Measurements from ENCODE around the gene SMARCA2.

The SMARCA2 gene

DNA sequence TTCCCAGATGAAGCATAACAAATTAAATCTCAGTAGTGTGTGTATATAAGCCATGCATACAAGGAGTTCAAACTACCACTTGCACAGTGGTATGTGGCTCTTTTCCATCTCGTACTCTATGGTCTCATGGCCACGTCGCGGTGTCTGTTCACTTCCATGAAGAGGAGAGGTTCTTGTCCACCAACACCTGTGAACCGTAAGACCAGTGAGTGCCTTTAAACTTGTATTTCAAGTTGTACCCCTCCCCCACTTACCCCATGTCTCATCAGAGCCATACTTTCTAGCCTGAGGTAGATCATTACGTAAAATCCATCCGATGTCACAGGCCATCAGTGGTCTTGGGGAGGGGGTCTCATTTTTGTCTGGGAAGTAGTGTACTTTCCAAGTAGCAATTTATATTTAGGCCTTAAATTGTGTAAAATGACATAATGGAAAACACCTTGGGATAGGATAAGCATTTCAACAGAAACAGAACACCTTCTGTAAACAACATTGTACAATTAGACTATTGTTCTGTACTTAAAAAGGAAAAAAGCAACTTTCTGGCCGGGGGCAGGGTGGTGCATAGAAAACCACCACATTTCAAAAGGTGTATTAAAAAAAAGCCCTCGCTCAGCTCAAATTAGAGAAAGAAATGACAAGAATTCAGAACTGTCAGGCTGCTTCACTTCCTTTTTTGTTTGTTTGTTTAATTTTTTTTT, 163.0 kb downstream of the SMARCA2 start:
- H3K4me3 Mint-ChIP-seq, result no peak overlapping the region
- H3K36me3 Mint-ChIP-seq (ENCODE audit: low read depth), result peaks cover 30% of the 10 kb centered on the region
- intact Hi-C loops (cut with micrococcal nuclease), result no loop called here
- no peak overlapping the region for H3K27ac Mint-ChIP-seq
- no peaks in the 10 kb centered on the region for H3K27me3 Mint-ChIP-seq
- no peaks in the 10 kb centered on the region for H3K4me1 Mint-ChIP-seq (ENCODE audit: low read depth)
- H3K9me3 Mint-ChIP-seq, result no peaks in the 10 kb centered on the region

DNA sequence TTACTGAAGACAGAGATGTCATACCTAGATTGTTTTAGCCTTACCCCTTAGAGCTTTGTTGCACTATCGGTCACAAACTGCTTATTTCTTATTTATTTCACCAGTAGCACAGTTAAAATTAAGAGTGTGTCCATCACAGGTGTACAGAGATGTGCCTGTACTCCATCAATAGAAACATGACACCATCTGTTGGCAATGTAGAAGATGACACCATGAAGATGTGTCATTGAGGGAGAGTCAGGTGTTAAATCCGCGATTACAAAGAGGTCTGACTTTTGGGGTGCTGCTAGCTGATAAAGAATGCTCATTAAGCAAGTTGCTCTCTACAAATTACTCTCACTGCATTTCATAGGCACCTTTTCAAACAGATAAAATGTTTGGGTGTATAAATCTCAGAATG, 164.4 kb downstream of the SMARCA2 start:
- Mint-ChIP-seq H3K36me3 (ENCODE audit: low read depth) (peaks cover 43% of the 10 kb centered on the region), H3K4me1 (ENCODE audit: low read depth) (no peaks in the 10 kb centered on the region), H3K9me3 (no peaks in the 10 kb centered on the region), H3K27ac (no peak overlapping the region), H3K27me3 (no peaks in the 10 kb centered on the region), H3K4me3 (no peak overlapping the region)
- intact Hi-C loops (cut with micrococcal nuclease), result no loop called here

DNA sequence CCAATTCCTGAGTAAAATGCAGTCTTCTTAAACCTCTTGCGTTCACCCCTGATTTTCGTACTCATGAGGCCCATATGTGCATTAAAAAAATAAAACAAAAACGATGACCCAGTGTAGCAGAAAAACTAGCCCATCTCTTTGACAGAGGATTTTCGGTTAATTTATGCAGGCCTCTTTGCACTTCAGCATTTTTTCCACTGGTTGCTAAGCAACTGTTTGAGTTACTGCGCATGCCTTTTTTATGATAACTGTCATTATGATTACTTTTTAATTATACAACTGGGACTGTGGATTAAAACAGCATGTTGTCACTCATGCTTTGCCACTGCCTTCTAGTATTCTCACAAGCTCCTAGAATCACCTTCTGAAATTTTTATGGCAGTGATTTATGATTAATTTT, 165.0 kb downstream of the SMARCA2 start:
- Mint-ChIP-seq H3K4me3 (no peak overlapping the region), H3K27ac (no peak overlapping the region), H3K9me3 (no peaks in the 10 kb centered on the region), H3K36me3 (ENCODE audit: low read depth) (peaks cover 43% of the 10 kb centered on the region), H3K27me3 (no peaks in the 10 kb centered on the region), H3K4me1 (ENCODE audit: low read depth) (no peaks in the 10 kb centered on the region)
- intact Hi-C loops (cut with micrococcal nuclease), result no loop called here

GRCh38 chr9:2180704-2181103, 165.6 kb downstream of the SMARCA2 start:
- no peaks in the 10 kb centered on the region for H3K27me3 Mint-ChIP-seq
- intact Hi-C loops (cut with micrococcal nuclease), result no loop called here
- H3K9me3 Mint-ChIP-seq, result no peaks in the 10 kb centered on the region
- H3K36me3 Mint-ChIP-seq (ENCODE audit: low read depth), result peaks cover 46% of the 10 kb centered on the region
- no peak overlapping the region for H3K27ac Mint-ChIP-seq
- no peaks in the 10 kb centered on the region for H3K4me1 Mint-ChIP-seq (ENCODE audit: low read depth)
- H3K4me3 Mint-ChIP-seq, result no peak overlapping the region

DNA sequence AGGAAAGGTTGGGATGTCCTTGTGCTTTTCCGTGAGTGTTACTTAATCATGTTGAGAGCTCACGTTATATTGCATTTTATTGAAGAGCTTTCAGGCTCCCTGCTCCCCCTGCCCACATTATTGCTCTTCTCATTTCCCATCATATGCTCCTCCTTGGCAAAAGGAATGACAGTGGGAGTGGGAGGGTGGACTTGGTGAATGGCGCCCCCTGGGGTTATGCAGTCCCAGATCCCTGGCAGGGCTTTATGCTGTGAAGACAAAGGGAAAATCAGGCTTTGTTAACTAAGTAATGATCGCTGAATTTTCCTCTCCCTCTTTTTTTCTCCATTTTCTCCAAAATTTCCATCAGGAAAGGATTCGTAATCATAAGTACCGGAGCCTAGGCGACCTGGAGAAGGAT, 166.6 kb downstream of the SMARCA2 start:
- Mint-ChIP-seq H3K4me1 (ENCODE audit: low read depth) (no peaks in the 10 kb centered on the region), H3K36me3 (ENCODE audit: low read depth) (peaks cover 54% of the 10 kb centered on the region), H3K27me3 (no peaks in the 10 kb centered on the region), H3K4me3 (no peak overlapping the region), H3K27ac (no peak overlapping the region), H3K9me3 (no peaks in the 10 kb centered on the region)
- intact Hi-C loops (cut with micrococcal nuclease), result loop anchor here (1.0 kb wide), 1 partner anchor 49 kb away; no protein-coding TSS in a partner anchor

- Mint-ChIP-seq H3K4me1 (ENCODE audit: low read depth) (no peaks in the 10 kb centered on the region), H3K27me3 (no peaks in the 10 kb centered on the region), H3K36me3 (ENCODE audit: low read depth) (peaks cover 89% of the 10 kb centered on the region), H3K9me3 (no peaks in the 10 kb centered on the region), H3K27ac (no peak overlapping the region), H3K4me3 (no peak overlapping the region)
- intact Hi-C loops (cut with micrococcal nuclease), result no loop called here
Observed at GRCh38 chr9:2190939-2191608, 175.9 kb downstream of the SMARCA2 start.

- Mint-ChIP-seq H3K27ac (no peak overlapping the region), H3K36me3 (ENCODE audit: low read depth) (peaks cover 85% of the 10 kb centered on the region), H3K4me1 (ENCODE audit: low read depth) (no peaks in the 10 kb centered on the region), H3K27me3 (no peaks in the 10 kb centered on the region), H3K4me3 (no peak overlapping the region), H3K9me3 (no peaks in the 10 kb centered on the region)
- intact Hi-C loops (cut with micrococcal nuclease), result no loop called here
Observed at GRCh38 chr9:2191609-2191972, 176.4 kb downstream of the SMARCA2 start.

DNA sequence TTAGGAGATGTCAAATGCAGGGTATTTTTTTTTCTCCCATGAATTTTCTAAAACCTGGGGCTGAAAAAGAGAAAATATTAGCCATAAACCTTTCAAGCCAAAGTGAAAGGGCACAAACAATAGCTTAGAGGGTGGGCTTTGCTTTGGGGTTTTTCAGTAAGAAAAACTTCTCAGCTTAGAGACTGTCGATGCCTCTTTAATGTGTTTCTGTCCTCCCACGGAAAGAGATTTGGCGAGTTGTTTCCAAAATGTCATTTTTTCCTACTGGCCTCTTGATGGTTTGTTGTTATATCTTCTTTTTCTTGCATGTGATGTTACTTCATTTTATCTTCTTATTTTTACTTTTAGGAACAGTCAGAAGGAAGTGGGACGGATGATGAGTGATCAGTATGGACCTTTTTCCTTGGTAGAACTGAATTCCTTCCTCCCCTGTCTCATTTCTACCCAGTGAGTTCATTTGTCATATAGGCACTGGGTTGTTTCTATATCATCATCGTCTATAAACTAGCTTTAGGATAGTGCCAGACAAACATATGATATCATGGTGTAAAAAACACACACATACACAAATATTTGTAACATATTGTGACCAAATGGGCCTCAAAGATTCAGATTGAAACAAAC, 177.3 kb downstream of the SMARCA2 start:
- Mint-ChIP-seq H3K27me3 (no peaks in the 10 kb centered on the region), H3K27ac (no peak overlapping the region), H3K4me1 (ENCODE audit: low read depth) (no peaks in the 10 kb centered on the region), H3K36me3 (ENCODE audit: low read depth) (peaks cover 78% of the 10 kb centered on the region), H3K9me3 (no peaks in the 10 kb centered on the region), H3K4me3 (no peak overlapping the region)
- intact Hi-C loops (cut with micrococcal nuclease), result no loop called here

- Mint-ChIP-seq H3K27ac (no peak overlapping the region), H3K36me3 (ENCODE audit: low read depth) (peaks cover 82% of the 10 kb centered on the region), H3K4me3 (no peak overlapping the region), H3K9me3 (no peaks in the 10 kb centered on the region), H3K27me3 (no peaks in the 10 kb centered on the region), H3K4me1 (ENCODE audit: low read depth) (no peaks in the 10 kb centered on the region)
- intact Hi-C loops (cut with micrococcal nuclease), result no loop called here
Observed at GRCh38 chr9:2193552-2193951, 178.4 kb downstream of the SMARCA2 start.

- Mint-ChIP-seq H3K9me3 (peaks cover 14% of the 10 kb centered on the region), H3K4me1 (ENCODE audit: low read depth) (no peaks in the 10 kb centered on the region), H3K36me3 (ENCODE audit: low read depth) (peaks cover 85% of the 10 kb centered on the region), H3K4me3 (no peak overlapping the region), H3K27me3 (no peaks in the 10 kb centered on the region), H3K27ac (no peak overlapping the region)
- intact Hi-C loops (cut with micrococcal nuclease), result no loop called here
Observed at GRCh38 chr9:2195211-2195610, 180.1 kb downstream of the SMARCA2 start.

- intact Hi-C loops (cut with micrococcal nuclease), result no loop called here
- H3K27me3 Mint-ChIP-seq, result no peaks in the 10 kb centered on the region
- H3K4me3 Mint-ChIP-seq, result no peak overlapping the region
Observed at GRCh38 chr9:2196757-2197156, 181.6 kb downstream of the SMARCA2 start.

GRCh38 chr9:2198956-2199635, 183.9 kb downstream of the SMARCA2 start:
- H3K27me3 Mint-ChIP-seq, result no peaks in the 10 kb centered on the region
- no peak overlapping the region for H3K27ac Mint-ChIP-seq
- peaks cover 73% of the 10 kb centered on the region for H3K36me3 Mint-ChIP-seq (ENCODE audit: low read depth)

More at GRCh38 chr9:2196757-2197156, 181.6 kb downstream of the SMARCA2 start:
- H3K36me3 Mint-ChIP-seq (ENCODE audit: low read depth), result peaks cover 84% of the 10 kb centered on the region
- peaks cover 29% of the 10 kb centered on the region for H3K9me3 Mint-ChIP-seq
- no peak overlapping the region for H3K27ac Mint-ChIP-seq
- H3K4me1 Mint-ChIP-seq (ENCODE audit: low read depth), result no peaks in the 10 kb centered on the region

DNA sequence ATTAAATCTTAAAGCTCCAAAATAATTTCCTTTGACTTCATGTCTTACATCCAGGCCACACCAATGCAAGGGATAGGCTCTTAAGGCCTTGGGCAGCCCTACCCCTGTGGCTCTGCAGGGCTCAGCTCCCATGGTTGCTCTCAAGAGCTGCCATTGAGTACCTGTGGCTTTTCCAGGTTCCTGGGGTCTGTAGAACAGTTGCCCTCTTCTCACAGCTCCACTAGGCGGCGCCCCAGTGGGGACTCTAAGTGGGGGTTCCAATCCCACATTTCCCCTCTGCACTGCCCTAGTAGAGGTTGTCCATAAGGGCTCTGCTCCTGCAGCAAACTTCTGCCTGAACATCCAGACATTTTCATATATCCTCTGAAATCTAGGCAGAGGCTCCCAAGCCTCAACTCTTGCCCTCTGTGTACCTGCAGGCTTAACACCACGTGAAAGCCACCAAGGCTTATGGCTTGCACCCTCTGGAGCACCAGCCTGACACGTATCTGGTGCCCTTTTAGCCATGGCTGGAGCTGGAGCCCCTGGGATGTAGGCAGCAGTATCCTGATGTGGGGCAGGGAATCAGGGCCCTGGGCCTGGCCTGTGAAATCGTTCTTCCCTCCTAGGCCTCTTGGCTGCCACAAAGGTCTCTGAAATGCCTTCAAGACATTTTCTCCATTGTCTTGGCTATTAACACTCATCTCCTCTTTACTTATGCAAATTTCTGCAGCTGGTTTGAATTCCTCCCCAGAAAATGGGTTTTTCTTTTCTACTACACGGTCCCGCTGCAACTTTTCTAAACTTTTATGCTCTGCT, 185.1 kb downstream of the SMARCA2 start:
- Mint-ChIP-seq H3K27ac (no peak overlapping the region), H3K4me1 (ENCODE audit: low read depth) (no peaks in the 10 kb centered on the region), H3K27me3 (no peaks in the 10 kb centered on the region), H3K4me3 (no peak overlapping the region), H3K36me3 (ENCODE audit: low read depth) (peaks cover 62% of the 10 kb centered on the region), H3K9me3 (peaks cover 48% of the 10 kb centered on the region)
- intact Hi-C loops (cut with micrococcal nuclease), result no loop called here

More at GRCh38 chr9:2198956-2199635, 183.9 kb downstream of the SMARCA2 start:
- intact Hi-C loops (cut with micrococcal nuclease), result no loop called here
- H3K9me3 Mint-ChIP-seq, result peaks cover 48% of the 10 kb centered on the region
- no peaks in the 10 kb centered on the region for H3K4me1 Mint-ChIP-seq (ENCODE audit: low read depth)
- H3K4me3 Mint-ChIP-seq, result no peak overlapping the region
